GM18502 (cell line): ENCODE measurements around the gene NCMAP.

Experiments used
- ATAC-seq: cut with Tn5 transposase; IDR thresholded peaks from one replicate; pipeline ENCODE4 v1.9.1; 2021; ENCODE audit warnings: mild to moderate bottlenecking; ENCODE audit not compliant: unreplicated experiment, poor library complexity

Gene NCMAP

DNA sequence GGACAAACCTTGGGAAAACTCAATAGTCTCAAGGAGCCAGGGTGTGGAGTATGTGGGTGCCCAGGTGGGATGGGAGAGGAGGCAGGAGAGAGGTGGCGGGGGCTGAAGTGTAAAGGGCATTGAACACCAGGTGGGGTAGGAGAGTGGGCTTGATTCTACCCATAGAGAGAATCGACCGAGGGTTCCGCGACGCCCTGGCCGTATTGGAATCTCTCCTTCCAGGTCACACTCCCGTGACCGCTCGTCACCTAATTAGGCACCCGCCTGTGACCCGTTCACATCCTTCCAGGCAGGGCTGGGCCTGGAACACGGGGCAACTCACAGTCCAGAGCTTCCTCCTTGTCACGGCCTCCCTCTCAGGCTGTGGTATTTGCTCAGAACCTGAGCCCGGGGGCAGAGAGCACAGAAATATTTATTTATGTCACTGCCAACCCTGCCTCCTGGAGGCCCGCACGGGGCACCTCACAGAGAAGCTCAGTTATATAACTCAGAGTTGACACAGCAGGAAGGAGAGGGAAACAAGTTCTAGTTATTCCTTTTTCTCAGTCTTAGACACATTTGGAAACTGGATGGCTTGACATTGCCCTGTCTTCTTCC lies 12.0 kb downstream of the NCMAP start:
- ATAC-seq = no peak

DNA sequence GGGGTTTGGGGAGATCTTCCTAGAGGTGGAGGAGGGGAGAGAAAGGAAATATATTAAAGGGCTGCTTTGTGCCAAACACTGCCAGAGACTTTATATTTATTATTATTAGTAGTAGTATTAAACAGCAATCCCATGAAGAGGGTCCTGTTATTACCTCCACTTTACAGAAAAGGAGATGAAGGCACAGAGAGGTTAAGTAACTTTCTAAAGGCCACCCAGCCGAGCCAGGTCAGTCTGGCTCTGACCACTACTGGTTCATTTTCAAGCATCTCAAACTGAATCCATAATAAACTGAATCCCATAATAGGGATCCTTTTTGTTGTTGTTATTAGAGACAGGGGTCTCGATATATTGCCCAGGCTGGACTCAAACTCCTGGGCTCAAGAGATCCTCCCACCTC lies 12.6 kb downstream of the NCMAP start:
- ATAC-seq = no peak

DNA sequence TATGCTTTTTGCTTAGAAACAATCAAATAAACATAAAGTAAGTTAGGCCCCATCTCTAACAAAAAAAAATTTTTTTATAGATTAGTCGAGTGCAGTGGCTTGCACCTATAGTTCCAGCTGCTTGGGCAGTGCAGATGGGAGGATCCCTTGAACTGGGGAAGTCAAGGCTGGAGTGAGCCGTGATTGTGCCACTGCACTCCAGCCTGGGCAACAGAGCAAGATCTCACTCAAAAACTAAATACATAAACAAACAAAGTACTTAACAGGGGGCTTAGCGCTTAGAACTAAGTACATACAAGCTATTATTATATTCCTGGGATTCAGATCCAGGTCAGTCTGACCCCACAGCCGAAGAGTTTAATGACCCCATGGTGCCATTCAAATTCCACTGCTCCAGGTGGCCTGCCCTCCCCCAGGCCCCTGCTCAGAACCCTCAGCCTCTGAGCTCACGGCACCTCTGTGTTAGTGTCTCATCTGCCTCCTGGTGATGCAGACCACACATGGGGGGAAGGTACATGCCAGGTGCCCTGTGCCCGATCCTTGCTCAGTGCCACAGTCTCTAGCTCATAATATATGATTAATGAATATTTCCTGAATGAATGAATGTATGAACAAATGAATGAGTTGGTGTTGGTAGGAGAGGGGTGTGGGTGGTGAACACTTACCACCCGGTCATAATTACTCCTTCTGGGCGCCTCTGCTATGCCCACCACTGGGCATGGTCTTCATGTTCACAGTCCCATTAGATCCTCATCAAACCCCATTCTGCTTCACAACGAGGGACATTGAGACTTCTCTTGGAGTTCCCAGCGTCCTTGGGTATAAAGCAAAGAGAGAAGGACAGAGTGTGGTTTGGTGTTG lies 14.6 kb downstream of the NCMAP start:
- no peak for ATAC-seq

DNA sequence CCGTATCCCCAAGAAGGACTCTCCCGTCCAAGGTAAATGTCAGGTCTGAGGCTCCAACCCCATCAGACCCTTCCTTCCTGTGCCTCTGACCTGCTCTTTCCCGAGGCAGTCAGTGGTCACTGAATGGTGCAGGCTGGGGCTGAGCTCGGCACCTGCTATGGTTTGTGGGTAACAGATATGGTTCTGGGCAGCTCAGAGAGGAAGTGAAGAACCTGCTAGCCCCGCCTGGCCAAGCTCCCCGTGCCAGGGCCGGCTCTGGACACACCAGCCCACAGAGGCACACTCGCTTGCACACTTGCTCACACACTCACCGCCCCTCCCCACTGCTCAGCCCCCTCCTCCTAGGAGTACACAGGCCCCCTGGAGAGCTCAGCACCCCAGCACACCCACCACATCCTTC lies 16.4 kb downstream of the NCMAP start:
- ATAC-seq = no peak

DNA sequence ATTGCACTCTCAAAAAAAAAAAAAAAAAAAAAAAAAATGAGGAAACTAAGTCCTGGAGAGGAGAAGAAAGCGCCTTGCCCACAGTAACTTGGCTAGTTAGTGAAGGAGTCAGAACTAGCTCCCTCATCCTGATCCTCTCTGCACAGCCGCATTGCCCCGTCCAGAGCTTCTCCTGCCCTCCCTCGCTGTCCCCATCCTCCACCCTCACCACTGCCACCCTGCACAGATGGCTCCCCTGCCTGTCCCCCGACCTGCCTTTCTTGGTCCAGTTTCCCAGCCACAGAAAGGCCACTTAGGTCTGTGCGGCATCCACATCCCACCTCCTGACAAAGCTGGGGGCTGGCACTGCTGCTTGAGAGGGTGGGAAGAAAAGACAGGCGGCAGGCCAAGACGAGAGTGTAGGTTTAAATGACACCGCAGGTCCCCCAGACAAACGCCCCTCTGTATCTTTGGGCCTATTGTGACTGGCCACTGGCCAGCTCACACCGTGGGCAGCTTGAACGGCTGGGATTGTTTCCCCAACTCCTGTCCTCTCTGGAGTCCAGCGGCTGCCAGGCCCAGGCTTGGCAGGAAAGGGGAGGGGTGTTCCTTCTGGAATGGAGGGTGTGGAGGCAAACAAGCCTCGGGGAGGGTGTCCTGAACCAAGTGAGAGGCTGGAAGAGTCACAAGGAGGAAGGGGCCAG lies 20.2 kb downstream of the NCMAP start:
- ATAC-seq = no peak

DNA sequence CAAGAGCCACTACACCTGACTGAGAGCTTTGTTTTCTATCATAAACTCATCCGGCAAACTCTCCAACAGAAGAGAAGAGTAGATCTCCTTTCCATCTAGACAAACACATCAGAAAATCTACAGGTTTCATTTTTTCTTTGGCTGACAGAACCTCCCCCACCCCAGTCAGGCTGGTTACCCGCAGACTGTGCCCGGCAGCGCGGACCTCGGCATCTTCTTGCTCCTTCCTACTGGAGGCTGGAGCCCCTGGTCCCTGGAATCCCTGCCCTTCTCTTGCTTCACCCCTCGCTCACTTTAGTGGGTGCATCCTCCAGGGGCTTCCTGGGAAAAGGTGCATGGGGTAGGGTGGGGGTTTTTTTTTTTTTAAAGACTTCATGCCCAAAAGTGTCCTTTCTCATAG lies 23.0 kb downstream of the NCMAP start:
- ATAC-seq = no peak

DNA sequence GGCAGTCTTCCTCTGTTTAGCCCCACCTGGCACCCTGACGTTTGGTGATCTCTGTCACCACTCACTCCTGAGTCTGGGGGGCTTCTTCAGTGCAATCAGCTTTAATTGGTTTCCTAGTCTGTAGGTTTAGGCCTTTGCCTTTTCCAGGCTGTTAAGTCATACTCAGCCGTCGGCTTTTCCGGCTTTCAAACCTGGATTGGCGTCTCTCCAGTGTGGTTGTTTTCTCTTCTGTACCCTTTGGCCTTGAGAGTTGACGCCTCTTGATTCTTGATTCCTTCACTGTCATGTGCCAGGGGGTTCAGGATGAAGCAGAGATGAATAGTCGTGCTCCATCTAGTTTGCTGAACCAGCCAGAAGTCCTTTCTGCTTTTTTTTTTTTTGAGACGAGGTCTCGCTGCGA lies 24.9 kb downstream of the NCMAP start:
- ATAC-seq = no peak

DNA sequence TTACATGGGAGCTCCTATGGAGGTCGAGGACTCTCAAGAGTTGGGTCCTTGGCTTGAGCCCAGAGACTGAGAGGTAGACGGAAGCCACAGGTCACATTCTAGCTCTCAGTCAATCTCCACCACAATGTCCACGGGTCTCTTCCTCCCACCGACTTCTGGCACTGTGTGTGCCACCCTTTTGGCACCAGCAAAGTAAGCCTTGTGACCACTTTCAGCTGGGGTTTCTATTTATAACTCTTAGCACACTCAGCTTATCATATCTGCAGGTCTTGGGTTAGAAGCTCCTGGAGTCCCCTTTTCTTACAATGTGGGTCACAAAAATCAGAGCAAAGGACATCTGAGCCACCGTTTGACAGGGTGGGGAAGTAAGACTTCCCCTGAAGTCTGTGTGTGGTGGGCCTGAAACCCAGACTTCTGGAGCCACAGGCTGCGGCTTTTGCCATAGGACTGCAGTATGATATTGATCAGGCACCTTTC lies 28.3 kb downstream of the NCMAP start:
- ATAC-seq = no peak

DNA sequence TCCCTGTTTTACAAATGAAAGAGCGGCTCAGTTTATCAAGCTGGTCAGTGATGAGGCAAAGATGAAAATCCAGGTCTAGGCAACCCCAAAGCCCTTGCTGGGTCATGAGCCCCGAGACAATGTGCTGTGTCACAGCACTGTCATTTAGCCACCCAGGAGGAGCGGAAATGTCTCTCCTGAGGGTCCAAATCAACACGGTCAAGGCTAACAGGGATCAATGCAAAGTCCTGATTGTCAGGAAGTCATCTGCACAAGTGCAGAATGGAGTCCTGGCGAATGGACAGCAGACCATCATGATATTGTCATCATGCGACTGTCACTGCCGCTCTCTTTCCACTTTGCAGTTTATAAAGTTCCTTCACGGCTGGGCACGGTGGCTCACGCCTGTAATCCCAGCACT lies 30.2 kb downstream of the NCMAP start:
- no peak for ATAC-seq

DNA sequence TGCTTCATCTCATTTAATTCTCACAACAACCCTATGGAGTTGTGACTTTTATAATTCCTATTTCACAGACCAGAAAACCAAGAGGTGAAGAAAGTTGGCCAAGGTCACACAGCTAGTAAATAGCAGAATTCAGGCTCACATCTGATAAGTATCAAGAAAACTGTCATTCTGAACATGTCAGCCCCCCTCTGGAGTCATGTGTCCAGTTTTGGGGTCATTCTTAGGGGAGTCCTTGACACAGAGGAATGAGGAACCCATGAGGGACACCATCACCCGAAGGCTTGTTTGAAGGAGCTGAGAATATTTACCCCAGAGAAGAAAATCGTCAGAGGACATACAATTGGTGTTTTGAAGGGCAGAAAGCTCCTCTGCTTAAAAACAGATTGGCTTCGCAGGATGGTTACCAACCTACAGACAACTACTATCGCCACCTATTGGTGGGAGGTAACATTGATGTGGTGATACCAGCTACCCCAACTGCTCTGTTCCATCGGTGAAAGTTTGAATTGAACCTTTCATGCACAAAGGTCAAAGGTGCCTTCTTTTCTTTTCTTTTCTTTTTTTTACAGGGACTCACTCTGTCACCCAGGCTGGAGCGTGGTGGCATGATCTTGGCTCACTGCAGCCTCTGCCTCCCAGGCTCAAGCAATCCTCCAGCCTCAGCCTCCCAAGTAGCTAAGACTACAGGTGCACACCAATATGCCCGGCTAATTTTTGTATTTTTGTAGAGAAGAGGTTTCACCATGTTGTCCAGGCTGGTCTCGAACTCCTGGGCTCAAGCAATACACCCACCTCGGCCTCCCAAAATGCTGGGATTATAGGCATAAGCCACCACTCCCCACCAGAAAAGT lies 31.3 kb downstream of the NCMAP start:
- ATAC-seq = no peak

DNA sequence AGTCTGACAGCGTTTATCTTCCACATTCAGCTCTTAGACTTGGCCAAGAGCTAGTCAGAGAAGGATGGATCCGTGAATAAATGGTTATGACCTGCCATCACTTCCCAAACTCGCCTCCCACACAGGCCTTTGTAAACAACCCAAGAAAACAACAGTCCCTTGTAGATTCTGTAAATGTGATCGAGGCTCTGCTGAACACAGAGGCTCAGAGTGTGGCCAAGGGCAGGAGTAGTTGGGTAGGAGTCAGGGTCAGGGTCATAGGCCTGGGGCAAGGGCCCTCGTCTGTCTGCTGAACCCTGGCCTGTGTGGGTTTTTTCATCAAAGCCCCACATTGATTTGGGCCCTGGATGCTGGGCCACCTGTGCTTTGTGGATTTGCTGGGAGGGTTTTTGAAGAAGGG lies 32.7 kb downstream of the NCMAP start:
- ATAC-seq = no peak

DNA sequence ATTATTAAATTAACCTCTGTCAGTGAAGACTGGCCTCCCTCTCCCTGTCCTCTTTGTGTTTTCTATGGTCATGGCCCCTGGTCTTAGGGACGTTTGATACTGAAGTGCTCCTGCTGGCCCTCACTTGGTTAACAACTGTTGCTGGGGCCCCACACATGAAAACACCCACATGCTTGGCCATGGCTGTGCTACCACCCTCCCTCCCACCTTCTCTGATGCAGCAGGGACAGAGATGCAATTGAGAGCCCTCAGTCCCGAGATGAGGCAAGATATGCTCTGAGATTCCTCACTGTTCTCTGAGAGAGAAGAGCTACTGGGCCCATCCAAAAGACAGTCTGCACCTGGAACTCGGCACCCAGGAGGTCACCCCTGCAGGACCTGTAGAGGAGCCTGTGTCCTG lies 33.3 kb downstream of the NCMAP start:
- ATAC-seq = no peak

DNA sequence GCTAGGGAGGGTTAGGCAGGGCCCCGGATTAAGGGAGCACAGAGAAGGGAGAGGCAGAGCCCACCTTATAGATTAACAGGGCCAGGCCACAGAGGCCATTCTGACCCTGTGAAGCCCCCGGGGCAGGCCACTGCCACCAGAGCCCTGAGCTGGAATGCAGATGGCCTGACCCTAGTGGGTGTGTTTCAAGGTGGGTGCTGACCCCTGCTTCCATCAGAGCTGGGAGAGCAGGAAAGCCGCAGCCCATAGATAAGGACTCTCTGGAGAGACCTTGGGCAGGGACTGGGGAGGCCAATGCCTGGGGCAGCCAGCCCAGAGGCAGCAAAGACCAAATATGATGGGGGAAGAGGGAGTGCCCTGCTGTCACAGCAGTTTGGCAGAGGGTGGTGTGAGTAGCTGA lies 35.9 kb downstream of the NCMAP start:
- ATAC-seq = no peak

DNA sequence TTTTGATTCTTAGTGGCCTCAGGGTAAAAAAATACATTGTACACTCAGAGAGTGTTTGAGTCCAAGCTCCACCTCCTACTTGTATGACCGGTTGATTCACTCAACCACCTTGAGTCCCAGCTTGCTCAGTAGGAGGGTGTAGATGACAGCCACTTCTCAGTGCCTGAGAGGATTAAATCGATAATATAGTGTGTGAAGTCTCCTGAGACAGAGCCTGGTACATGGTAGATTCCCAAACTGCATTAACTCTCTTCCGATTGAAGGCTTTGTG lies 38.4 kb downstream of the NCMAP start:
- no peak for ATAC-seq

DNA sequence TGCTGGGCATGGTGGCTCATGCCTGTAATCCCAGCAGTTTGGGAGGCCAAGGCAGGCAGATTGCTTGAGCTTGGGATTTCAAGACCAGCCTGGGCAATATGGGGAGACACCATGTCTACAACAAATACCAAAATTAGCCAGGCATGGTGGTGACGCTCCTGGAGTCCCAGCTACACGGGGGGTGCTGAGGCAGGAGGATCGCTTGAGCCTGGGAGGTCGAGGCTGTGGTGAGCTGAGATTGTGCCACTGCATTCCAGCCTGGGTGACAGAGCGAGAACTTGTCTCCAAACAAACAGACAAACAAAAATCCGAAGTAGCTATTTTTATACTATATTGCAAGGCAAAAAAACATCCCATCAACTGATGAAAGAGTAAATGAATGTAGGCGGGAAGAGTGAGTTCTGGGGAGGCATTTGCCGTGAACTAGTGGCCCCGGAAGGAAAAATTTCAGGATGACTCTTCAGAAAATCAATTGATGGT lies 40.6 kb downstream of the NCMAP start:
- ATAC-seq = no peak

DNA sequence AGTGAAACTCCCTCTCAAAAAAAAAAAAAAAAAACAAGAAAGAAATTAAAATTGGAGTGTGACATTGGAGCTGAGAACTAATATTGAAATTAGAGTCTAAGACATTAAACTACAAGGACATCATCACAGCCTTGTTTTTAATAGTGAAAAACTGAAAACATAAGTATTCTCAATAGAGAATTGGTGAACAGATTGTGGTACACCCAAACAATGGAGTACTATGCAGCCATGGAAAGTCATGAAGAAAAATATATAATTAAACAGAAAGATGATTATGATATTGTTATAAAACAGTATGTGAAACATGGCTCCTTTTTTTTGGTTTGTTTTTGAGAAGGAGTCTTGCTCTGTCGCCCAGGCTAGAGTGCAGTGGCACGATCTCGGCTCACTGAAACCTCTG lies 43.4 kb downstream of the NCMAP start:
- ATAC-seq = no peak

DNA sequence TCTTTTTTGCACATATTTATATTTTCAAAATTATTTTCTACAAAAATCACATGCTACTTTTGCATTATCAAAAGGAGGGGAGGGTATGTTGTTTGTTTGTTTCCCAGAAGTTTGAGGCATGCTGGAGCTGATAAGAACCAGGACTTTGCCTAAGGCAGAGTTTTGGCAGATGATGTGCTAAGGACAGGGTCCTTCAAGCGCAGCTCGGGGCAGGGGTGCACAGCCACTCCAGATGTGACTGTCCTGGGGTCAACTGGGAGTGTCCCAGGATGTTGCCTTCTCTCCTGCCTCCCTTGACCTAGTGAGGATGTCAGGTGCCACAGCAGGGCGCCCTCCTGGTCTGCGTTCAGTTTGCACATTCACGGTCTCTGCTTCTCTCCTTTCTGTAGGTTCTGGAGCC lies 44.7 kb downstream of the NCMAP start:
- no peak for ATAC-seq

DNA sequence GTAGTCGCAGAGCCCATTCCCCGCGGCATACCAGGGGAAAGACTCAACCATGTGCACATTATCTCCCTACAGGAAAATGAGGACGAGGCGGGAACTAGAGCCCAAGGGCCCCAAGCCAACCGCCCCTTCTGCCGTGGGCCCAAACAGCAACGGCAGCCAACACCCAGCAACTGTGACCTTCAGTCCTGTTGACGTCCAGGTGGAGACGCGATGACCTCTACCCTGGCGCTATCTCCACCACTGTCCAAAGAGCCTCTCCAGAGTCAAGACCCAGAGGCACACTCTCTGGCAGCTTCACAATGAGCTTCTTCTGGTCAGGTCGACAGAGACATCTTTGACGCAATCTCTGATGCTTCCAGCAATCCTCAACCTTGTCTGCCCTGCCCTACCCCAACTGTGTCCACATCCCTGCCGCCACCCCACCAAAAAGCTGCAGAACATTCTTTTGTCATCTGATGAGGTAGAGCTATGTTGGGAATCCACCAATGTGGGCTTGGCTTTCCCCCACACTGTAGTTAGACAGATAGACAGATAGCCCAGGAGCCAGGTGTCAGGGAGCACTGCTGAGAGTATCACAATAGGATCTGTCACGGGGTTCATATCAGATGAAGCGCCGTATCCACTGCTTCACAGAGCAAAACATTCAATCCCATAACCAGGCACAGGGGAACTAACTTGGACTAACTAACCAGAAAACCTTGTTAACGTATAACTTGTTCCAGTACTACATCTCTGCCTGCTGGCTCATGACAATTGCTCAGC lies 49.8 kb downstream of the NCMAP start:
- no peak for ATAC-seq

DNA sequence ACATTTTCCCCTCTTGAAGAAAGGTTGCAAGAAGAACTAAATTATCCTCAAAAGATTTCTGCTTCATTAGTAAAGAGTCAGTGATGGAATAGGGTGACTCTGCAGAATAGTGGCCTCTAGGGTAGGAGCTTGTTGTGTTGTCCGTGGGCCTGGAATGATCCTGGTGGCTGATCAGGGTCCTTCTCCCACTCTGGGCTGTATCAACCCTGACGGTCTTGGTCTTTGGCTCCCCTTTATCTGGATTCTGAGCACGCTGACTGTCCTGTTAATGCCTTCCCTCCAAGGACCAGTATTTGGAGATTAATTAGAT lies 50.4 kb downstream of the NCMAP start:
- no peak for ATAC-seq

DNA sequence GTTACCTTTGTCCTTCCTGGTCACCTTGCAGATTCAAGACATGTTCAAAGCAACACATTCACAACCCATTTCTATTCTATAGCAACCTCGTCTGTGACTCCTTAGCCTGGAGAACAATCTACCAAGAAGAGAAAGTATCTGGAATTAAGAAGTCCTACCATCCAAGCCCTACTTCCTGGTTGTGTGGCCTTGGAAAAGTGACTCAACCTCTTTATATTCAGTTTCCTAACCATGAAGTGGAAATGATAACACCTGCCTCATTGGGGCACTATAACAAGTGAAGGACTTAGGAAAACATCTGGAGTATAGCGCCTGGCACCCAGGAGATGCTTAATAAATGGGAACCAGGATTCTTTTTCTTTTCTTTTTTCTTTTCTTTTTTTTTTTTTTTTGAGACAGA lies 50.7 kb downstream of the NCMAP start:
- ATAC-seq = no peak
